HG03565 (cell line): Measurements from ENCODE around the gene TJP3.
"Not testable (repeated sequence)": the region's sequence is repeated elsewhere in the genome, so short reads cannot be mapped to it uniquely, and the experiment has no call there.

ENCODE experiments used
- ATAC-seq: cut with Tn5 transposase; IDR thresholded peaks from one replicate; pipeline ENCODE4 v1.9.1; 2021; ENCODE audit warnings: mild to moderate bottlenecking, moderate library complexity; ENCODE audit not compliant: unreplicated experiment

The TJP3 gene

GRCh38 chr19:3708207-3708931 is at the start of gene TJP3:
TSS of gene TJP3 (plus strand) at chr19:3708384. CDS start at chr19:3728433, 20,049 bp downstream.
- ATAC-seq: no peak

DNA sequence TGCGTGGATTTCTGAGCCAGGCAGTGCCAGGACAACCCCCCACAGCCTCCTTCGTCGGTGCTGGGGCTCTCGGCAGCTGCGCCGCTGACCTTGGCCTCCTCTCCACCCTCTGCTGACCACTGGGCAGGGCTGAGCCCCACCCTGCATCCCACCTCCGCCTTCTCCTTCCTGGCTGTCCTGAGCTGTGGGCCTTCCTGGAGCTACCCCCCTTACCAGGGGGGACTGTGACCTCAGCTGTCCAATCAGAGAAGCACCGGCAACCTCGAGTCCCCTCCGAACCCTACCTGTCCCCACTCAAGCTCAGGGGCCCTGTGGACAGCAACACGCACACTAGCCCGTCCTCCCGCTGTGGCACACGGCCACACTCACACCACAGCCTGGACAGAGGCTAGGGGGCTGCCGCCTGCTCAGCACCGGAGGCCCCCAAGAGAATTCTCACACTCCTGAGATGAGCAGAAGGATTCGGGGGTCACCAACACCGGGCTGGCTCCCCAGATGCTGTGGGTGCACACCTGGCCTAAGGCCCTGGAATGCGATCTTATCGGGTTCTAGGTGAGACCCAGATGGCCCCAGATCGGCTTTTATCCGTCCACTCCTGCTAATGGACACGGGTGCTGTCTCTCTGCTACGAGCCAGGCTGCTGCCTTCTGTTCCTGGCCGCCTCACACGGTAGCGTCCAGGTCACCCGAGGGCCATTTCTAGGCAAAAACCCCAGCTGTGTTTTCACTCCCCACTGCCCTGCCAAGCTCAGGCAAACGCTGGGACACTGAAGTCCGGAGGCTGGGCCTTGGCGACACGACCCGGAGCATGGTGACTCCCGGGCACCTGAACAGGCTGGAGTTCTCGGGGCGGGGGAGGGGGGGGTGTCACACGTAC is 49.1 kb upstream of the TJP3 start:
- no peak for ATAC-seq

DNA sequence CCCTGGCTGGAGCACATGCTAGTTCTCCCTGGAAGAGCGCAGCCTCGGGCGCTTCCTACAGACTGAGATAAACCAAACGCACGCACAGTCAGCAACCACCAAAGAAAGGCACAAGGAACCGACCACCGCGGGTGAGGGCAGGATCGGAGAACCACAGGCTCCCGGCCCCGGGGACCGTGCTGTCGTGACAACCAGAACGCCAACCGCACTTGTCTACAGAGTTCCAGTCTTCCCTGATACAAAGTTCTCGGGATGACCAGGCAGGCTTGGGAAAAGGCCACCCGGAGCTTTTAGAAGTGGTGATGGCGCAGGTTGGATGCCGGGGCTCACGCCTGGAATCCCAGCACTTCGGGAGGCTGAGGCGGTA is 48.5 kb upstream of the TJP3 start:
- no peak for ATAC-seq

DNA sequence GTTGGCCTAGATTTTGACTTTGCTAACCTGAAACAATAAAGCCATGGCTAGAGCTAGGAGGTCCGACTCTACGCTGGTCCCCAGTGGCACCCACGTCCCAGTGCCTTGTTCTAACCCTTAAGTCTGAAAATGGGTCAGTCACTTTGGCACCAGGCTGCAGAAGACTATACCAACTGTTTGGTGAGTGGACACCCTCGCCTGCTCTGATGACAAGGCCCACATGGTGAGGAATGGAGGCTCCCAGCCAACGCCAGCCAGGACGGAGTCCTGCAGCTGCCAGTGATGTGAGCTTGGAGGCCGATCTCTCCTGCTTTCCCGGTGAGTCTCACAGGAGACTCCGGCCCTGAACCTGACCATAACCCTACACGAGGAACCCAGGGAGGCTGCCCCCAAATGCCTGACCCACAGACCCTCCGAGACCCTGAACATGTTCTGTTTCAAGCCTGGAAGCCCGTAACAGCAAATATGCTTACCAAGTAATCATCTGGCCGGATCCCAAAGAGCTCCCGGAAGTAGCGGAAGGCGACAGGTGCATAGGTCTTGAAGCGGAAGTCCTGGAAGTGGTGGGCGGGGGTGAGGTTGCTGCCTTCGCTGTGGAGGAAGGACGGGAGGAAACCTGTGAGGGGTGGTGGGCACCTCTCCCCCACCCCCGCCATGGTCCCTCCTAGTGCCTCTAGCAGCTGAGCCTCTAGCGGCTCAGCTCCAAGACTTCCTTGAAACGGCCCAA is 47.5 kb upstream of the TJP3 start:
- no peak for ATAC-seq

GRCh38 chr19:3661284-3662238 is 46.6 kb upstream of the TJP3 start:
- no peak for ATAC-seq

DNA sequence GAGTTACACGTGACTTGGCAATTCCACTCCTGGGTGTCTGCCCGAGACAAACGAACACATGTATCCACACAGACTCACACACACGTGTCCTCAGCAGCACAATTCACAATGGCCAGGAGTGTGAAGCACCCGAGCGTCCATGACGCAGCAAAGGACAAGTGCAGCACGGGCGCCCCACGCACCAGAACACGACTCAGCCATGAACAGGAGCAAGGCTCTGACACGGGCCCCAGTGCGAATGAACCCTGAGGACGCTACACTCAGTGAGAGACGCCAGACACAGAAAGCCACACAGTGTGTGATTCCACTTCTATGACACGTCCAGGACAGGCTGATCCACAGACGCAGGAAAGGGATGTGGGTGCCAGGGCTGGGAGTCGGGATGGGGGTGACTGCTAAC is 44.3 kb upstream of the TJP3 start:
- no peak for ATAC-seq

- ATAC-seq: no peak
Measured at GRCh38 chr19:3664879-3665642, 43.1 kb upstream of the TJP3 start.

GRCh38 chr19:3665681-3666544 is 42.3 kb upstream of the TJP3 start:
- ATAC-seq: no peak

GRCh38 chr19:3666545-3666856 is 41.7 kb upstream of the TJP3 start:
- ATAC-seq: not testable (repeated sequence)

DNA sequence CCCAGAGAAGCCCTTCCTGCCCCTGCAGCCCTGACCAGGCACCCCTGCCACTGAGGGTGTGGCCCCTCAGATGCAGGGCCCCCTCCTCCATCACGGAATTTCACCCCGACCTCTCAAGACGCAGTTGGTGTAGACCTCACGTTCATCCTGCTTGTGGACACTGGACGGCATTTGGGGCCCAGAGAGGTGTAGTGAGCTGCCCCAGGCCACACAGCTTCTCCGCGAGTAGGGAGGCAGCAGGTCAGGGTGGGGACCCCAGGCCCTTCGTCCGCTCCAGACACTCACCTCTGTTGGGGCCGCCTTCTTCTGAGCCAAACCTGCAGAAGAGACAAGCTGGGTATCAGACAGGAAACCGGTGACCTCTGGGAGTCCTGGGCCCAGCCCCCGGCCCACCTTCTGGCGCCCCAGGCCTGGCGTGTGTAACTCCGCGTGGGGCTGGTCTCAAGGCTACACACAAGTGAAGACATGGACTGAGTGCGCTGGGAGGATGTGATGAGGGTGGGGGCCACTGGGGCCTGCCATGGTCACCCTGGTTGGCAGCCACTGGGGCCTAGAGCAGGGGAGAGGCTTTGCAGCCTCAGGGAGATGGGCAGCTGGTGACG is 41.0 kb upstream of the TJP3 start:
- ATAC-seq: no peak

- ATAC-seq: no peak
Measured at GRCh38 chr19:3667766-3668165, 40.4 kb upstream of the TJP3 start.

DNA sequence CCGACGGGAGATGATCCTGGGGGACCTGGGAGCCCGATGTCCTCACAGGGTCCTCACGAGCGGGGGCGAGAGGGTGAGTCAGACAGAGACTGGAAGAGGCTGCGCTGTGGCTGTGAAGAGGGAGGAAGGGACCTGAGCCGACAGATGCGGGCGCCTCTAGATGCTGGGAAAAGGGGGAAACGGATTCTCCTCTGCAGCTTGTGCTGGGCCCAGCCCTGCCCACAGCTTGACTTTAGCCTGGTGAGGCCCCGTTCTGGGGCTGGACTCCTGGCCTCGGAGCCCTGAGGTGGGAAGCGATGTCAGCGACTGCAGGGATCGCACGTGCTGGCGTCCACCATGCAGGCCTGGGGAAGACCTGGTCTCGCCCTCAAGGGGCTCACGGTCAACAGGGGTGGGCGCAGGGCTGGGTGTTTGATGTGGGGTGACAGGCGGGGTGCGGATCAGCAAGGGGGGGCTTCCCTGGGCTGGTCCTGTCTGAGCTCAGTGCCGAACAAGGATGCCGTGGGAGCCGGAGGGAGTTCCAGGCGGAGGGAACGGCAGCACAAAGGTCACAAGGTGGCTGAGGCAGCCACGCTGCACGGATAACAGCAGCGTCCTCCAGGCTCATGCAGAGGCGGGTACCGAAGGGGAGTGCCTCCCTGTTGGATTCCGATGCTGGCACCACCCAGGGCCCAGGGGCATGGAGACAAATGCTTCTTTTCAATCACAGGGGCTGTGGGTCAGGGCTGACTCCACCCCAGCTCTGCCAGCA is 39.7 kb upstream of the TJP3 start:
- no peak for ATAC-seq

GRCh38 chr19:3669082-3669946 is 38.9 kb upstream of the TJP3 start:
- ATAC-seq: no peak

GRCh38 chr19:3669947-3670795 is 38.0 kb upstream of the TJP3 start:
- no peak for ATAC-seq

GRCh38 chr19:3670796-3671679 is 37.1 kb upstream of the TJP3 start:
- ATAC-seq: no peak
